SH-SY5Y (cell line): Measurements from ENCODE around the gene GHR.

Source experiments
- GATA2 ChIP-seq: IDR thresholded peaks from 2 replicates; pipeline ENCODE4 v1.6.1; 2011; ENCODE audit warnings: mild to moderate bottlenecking, low read depth, low read length
- GATA3 ChIP-seq: IDR thresholded peaks from 2 replicates; pipeline ENCODE4 v1.6.1; 2011; ENCODE audit warnings: low read depth, mild to moderate bottlenecking, low read length, moderate library complexity

GHR gene

DNA sequence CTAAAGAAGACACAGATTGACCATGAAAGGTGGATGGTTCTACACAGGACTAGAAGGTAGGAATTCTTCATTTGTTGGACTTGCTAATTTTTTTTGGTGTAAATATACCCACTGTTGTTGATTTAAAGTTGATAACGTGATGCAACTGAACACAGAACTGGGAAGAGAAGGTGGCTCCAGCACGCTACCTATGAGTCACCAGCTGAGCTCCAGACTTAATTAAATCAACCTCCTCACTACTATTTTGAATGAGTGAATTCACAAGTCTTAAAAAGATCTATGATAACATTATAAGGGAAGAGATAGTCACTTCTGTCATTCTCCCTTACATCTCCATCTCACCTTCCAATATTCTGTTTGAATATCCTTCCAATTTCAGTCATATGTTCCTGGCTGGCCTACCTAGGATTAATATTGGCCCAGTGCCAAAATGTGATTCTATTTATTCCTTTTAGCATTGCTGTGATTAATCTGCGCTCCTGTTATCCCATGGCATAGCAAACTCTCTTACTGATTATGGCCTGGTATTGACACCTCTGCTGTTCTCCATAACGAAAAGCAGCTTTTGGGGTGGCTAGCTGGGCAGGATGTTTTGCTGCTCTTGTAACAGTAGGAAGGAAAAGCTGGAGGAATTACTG is 197.5 kb downstream of the GHR start:
- TF ChIP-seq GATA3 (no peak), GATA2 (no peak)

DNA sequence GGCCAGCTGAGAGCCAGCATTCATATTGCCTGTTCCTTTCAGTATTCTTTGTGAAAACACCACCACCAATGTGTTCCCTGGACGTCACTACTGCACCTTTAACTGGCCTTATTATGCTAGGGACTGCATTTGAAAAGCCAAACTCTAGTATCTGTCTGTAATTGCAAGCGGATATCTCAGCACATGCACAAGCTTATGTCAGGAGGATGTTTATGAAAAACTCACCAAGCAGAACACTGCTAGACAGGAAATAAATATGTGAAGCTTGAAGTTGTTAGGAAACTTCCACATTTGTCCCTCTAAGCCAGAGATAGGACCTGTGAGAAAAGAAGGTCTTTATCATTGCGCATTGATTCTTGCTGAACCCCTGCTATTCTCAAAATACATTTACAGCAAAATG is 198.0 kb downstream of the GHR start:
- TF ChIP-seq GATA2 (no peak), GATA3 (no peak)

DNA sequence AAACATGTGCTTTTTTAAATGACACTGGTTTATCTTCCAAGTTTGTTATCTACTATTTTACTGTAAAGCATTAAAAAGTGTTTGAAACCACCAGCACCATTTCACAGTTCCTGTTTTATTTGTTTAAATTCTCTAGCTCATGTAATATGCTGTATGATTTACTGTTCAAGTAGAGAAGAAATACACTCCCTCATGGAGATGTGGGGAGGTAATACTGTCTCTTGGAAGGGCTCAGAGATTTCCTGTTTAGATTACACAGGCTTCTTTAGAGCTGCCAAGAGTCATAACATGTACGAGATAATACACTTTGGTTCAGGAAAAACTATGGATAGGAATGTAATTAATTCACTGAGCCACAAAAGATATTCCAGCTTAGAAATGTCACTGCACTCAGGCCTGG is 198.4 kb downstream of the GHR start:
- no peak for TF ChIP-seq GATA2
- no peak for TF ChIP-seq GATA3

GRCh38 chr5:42624912-42625311 is 201.7 kb downstream of the GHR start:
- TF ChIP-seq GATA2 (no peak), GATA3 (no peak)

GRCh38 chr5:42626462-42626861 is 203.2 kb downstream of the GHR start:
- no peak for TF ChIP-seq GATA2
- no peak for TF ChIP-seq GATA3

GRCh38 chr5:42628821-42629220 is 205.6 kb downstream of the GHR start:
- TF ChIP-seq GATA3, result no peak
- no peak for TF ChIP-seq GATA2

DNA sequence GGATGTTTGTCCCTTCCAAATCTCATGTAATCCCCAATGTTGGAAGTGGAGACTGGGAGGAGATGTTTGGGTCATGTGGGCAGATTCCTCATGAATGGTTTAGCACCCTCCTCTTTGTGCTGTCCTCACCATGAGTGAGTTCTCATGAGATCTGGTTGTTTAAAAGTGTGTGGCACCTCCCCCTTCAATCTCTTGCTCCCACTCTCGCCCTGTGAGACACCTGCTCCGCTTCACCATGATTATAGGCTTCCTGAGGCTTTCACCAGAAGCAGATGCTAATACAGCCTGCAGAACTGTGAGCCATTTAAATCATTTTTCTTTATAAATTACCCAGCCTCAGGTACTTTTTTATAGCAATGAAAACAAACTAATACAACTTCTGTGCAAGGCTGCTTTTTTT is 206.0 kb downstream of the GHR start:
- no peak for TF ChIP-seq GATA2
- no peak for TF ChIP-seq GATA3

DNA sequence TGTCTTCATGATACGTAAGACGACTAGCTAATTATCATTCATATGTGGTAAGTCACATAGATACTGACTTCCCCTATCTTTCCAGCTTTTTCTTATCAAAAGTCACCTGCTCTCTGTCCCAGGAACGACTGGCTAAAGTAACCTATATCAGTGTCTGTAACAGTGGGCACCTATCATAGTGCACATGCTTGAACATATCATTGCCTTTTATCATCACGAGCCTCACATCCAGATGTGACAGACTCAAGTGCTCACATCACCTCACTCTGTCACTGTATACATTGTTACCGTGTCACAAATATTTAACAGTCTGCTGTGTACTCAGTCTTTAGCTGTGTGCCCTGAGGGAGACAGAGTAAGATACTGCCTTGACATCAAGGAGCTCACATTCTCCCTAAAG is 208.0 kb downstream of the GHR start:
- TF ChIP-seq GATA2 (no peak), GATA3 (no peak)

GRCh38 chr5:42632354-42632900 is 209.2 kb downstream of the GHR start:
- TF ChIP-seq GATA3, result no peak
- no peak for TF ChIP-seq GATA2

DNA sequence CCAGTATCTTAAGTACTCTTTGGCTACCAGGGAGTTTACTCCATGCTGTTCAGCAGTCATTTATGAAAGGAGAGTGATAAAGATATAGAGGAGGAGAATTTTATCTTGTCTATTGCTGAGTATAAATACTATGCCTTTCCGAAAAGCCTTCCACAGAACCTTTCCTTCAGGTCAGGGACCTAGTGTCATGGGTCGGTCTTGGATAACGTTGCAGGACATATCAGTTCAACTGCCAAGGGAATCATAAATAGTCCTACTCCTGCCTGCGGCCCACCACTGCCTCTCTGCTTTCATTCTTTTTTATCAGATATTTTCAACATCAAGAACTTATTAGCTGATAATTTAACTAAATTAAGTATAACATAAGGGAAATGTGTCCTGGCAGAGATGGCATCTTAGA is 211.3 kb downstream of the GHR start:
- no peak for TF ChIP-seq GATA2
- TF ChIP-seq GATA3, result no peak

DNA sequence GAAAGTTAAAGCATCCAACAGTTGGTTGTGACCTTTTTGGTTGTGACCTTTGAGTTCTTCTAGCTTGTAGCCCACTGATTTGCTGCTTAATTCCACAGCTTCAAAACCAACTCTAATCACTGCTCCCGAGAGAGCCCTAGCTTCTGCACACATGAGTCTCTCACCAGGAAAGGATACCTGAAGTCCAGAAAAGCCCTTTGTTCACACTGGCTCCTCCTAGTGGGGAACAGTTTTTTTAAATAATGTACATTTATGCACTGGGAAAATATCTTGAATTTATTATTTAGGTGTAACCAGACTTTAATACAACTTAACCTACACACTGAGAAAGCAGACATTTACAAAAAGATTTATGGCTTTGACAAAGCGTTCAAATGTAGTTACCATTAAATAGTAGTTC is 213.2 kb downstream of the GHR start:
- TF ChIP-seq GATA2, result no peak
- TF ChIP-seq GATA3, result no peak

DNA sequence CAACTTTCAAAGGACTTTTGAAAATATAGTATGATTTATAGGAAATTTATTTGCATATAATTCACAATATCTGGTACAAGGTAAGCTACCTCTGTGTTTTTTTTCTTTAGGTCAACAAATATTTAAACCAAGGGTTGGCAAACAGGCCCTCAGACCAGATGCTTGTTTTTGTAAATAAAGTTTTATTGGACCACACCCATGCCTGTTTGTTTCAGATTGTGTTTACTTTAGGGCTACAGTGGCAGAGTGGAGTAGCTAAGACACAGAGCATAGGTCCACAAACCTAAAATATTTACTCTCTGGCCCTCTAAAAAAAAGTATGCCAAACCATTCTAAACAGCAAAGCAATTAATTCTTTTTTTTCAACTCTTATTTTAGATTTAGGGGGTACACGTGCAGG is 213.7 kb downstream of the GHR start:
- TF ChIP-seq GATA3 (no peak), GATA2 (no peak)

DNA sequence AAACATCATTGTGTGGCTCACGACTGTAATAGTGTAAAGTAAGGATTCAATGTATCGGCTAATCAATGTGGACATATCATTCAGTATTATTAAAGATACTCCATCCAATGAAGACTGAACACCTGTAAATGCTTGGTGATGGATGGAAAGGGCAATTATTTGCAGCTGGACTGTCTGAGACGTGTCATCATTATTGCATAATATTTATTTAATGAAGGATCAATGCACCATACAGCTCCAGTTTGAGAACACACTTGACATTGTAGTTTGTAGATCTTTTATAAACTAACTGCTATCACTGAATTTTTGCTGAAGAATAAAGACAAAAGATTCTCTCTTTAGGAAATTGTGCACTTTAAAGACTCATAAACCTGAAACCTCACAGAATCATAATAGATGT is 215.7 kb downstream of the GHR start:
- no peak for TF ChIP-seq GATA3

GRCh38 chr5:42640835-42641234 is 217.6 kb downstream of the GHR start:
- TF ChIP-seq GATA2 (no peak), GATA3 (no peak)

GRCh38 chr5:42641336-42642005 is 218.2 kb downstream of the GHR start:
- TF ChIP-seq GATA3 (no peak), GATA2 (no peak)
